Suppressor macrophage (primary cell): ENCODE results near the gene ZNF646.
A peak's percentile ranks its signal among the peaks of the same experiment; 100 is the strongest.

Experiments
- DNase-seq, 4 experiments: peaks; one replicate each; pipeline ENCODE4 v3.0.0-alpha.2; 2020 to 2022
- total RNA-seq, 17 experiments: gene quantifications; one replicate each; lab custom pipeline; 2026; ENCODE audit warnings: mixed read lengths in 6 of 17, inconsistent platforms in 3 of 17; lab: John Stamatoyannopoulos, UW

Gene ZNF646
- 6.8 to 65.2 (median 33.9) reads per million in 17 experiments for total RNA-seq

DNA sequence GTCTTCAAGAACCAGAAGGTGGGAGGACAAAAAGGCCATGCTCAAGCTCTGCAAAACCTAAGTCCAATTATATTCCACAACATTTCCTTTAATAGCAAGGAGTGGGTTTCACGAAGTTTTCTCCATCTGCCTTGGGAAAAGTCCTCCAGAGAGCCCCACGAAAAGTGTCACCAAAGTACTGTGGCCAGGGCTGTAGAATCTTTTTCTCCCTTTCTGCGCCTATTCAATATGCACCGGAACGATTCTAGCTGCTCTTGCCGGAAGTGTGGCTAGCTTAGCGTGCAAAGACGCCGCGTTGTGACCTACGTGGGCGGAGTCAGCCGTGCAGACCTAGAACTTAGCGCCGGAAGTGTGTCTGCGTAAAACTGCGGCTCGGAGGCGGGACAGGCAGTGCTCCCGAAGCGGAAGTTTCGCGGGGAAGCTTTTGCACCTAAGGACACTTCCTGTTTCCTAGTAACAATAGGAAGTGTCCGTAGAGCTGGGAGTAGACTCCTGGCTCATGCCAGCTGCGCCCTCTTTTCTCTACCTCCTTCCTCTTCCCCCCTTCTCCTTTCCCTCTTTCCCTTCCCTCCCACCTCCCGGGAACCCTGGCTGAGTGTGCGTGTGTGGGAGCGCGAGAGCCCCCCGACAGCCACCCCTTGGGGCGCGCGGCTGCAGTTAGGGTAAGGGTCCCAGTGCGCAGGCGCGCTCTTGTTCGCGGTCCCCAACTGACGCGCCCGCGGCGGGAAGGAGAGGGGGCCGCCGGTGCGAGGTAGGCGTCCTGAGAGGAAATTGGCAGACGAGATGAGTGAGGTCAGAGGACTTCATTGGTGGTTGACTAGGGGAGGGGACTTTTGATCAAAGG is at the start of gene ZNF646, which contains the start of gene ZNF668:
ZNF646 (plus strand) TSS at position 453 of the 844 bp plus-strand sequence. CDS start 1,903 bp downstream, outside the sequence.
ZNF668 (minus strand) TSS at position 271 of the 844 bp plus-strand sequence. CDS start 9,781 bp downstream, outside the sequence.
- DNase-seq: peak; percentile 99 to 100 (median 100)

- peak; percentile 80 to 93 (median 88) for DNase-seq
Observed at GRCh38 chr16:31025339-31025738, 48.9 kb upstream of the ZNF646 start.

DNA sequence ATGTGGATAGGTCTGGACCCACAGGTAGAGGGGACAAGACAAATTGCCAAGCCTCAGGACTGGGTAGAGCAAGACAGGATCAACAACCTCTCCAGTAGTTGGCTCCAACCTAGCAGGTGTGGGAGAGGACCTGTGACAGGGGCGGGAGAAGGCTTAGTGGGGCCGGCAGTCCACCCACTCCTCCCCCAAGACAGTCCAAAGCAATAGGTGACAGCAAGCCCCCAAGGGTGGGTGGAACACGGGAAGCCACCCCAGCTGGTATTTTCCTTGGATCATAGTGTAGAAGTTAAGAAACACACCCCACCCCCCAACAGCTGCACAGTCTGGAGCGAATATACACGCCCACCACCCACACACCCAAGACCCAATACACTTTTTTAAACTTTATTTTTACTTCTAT is 45.0 kb upstream of the ZNF646 start:
- no peak for DNase-seq

DNA sequence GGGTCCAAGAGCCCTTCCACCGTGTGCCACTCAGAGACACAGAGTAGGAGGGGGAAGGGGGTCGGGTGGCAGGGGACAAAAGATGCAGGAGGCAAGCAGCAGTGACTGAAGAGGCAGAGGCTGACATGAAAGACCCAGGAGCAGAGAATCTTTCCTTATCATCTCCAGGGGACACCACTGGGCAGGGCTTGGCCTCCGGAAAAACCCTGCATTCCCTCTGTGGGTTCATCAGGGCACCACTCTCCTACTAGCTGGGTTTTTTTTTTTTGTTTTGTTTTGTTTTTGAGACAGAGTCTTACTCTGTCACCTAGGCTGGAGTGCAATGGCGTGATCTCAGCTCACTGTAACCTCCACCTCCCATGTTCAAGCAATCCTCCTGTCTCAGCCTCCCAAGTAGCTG is 42.9 kb upstream of the ZNF646 start:
- DNase-seq: no peak

DNA sequence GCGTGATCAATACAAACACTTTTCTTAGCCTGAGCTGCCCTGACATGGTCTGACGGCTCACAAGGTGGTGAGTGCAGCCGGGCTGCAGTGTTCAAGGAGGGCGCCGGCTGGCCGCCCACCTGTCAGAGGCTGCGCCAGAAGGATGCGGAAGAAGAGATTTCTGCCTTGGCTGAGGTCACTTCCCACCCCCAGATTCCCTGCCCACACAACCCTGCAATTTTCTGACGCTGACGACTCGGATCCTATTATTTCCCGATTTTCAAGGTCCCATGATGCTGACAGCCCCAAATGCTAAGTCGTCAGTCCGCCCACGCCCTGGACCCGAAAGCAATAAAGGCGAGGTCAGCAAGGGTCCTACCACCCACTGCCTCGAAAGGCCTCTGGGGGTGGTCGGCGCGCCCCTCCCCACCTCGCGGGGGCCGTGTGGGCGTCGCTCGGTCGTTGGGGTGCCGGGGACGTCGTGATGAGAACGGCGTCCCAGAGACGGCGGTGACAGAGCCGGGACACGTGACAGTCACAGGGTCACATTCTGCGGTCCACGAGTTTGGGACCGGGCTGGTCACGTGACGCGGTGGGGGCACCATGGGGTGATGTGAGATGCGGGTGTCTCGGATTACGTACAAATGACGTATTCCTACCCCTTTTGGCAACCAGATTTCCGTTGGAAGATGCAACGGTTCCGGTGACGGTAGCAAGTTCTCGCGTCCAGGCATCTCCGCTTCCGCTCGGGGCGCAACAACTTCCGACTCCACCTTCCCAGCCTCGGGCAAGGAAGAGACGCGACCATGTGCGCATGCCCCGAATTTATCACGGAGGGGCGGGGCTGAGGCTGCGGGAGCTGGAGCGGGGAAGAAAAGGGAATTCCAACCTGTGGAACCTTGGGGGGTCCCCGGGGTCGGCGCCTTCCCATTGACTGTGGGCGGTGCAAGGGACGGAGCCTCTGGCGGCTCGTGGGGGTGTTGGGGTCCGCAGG is 41.2 kb upstream of the ZNF646 start, which contains the start of gene STX4:
STX4 (plus strand) TSS at position 823 of the 973 bp plus-strand sequence. CDS start 248 bp downstream, outside the sequence.
- DNase-seq: peak; percentile 98 to 100 (median 99)

- peak; percentile 91 to 96 (median 93) for DNase-seq
Observed at GRCh38 chr16:31033709-31034492, 40.3 kb upstream of the ZNF646 start.

DNA sequence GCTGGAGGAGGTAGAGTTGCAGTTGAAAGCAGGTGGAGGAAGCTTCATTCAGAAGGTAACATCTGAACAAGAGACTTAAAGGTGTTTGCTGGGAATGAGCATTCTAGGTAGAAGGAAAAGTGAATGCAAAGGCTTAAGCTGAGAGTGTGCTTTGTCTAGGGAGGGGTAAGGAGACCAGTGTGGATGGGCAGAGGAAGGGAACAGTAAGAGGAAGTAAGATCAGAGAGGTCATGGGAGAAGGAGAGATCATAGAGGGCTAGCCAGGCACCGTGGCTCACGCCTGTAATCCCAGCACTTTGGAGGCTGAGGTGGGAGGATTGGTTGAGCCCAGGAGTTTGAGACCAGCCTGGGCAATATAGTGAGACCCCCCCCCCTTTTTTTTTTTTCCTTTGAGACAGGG is 37.5 kb upstream of the ZNF646 start:
- DNase-seq: peak; percentile 64 to 84 (median 78)

GRCh38 chr16:31038993-31039392 is 35.2 kb upstream of the ZNF646 start:
- no peak for DNase-seq

- DNase-seq: no peak
Observed at GRCh38 chr16:31042866-31043265, 31.4 kb upstream of the ZNF646 start.

- DNase-seq: no peak
Observed at GRCh38 chr16:31043352-31043751, 30.9 kb upstream of the ZNF646 start.

- no peak for DNase-seq
Observed at GRCh38 chr16:31043898-31044481, 30.2 kb upstream of the ZNF646 start.

- no peak for DNase-seq
Observed at GRCh38 chr16:31050280-31051030, 23.8 kb upstream of the ZNF646 start.

GRCh38 chr16:31052114-31052513 is 22.1 kb upstream of the ZNF646 start:
- DNase-seq: peak; percentile 81 to 91 (median 84)

GRCh38 chr16:31055613-31056012 is 18.6 kb upstream of the ZNF646 start:
- DNase-seq: no peak

DNA sequence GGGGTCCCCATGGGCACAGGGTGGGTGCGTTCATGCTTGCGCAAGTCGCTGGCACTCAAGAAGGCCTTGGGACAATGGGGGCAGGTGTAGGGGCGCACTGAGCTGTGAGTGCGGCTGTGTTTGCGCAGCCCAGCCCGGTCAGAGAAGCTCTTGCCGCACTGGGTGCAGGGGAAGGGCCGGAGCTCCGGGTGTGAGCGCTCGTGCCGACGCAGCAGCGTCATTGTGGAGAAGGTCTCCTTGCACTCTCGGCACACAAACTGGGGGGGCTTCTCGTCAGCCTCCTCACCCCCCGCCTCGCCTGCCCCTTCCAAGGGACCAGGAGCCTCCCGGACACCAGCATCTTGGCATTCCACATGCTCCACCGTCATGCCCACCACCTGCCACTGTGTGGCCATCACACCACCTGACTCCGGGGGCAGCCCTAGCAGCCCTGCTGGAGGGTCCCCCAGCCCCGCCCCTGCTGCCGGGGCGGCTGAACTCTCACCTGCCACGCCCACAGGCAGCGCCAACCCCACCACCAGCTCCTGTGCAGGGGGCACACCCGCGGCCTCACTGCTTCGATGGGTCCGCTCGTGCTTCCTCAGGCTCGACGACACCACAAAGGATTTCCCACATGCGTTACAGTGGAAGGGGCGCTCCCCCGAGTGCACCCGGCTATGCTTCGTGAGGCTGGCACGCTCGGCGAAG is 13.0 kb upstream of the ZNF646 start:
- no peak for DNase-seq

- no peak for DNase-seq
Observed at GRCh38 chr16:31061813-31062440, 12.3 kb upstream of the ZNF646 start.

DNA sequence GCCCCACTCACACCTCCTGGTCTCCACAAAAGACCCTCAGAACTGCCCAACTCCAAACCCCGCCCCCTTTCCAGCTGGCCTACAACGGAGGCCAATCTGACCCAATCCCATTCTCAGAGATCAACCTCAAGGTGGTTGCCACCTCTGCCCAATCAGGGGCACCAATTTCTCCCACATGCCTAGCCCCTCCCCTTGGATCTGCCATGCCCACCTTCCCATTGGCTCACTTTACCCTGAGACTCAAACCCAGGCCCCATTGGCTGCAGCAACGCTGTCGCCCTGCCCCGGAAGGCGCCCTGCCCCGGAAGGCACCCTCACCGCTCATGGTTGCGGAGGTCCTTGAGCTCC is 10.8 kb upstream of the ZNF646 start:
- no peak for DNase-seq

DNA sequence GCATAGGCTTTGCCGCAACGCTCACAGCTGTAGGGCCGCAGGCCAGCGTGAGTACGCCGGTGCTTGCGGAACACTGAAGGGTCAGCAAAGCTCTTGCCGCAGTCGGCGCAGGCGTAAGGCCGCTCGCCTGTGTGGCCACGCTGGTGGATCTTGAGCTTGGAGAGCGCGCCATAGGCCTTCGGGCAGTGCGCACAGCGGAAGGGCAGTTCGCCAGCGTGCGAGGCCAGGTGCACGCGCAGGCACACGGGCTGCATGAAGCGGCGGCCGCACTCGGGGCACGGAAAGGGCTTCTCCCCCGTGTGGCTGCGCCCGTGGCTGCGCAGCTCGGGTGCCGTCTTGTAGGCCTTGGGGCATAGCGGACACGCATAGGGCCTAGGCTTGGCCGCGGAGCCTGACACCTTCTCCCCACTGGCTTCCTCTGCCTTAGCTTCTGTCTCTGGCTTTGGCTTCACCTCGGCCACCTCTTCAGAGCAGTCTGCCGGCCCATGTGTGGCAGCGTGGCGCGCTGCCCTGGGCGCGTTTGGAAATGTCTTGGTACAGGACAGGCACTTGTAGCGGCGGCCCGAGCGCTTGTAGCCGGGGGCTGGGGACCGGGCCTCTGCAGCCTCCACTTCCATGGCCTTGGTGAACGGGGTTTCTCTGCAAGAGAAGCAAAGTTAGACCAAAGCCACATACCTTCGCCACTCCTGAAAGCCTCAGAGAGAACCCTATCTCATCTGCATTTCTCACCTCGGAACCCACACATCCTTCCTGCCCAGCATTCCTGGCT is 10.2 kb upstream of the ZNF646 start:
- no peak for DNase-seq

GRCh38 chr16:31064882-31065461 is 9.2 kb upstream of the ZNF646 start:
- no peak for DNase-seq
